DOHH2 (cell line): ENCODE measurements around the gene UBR3.

Experiments used
- H3F3A ChIP-seq: fragments of 200-600 bp; sonication (generic), shearing (Covaris generic); 2 replicates; pipeline ENCODE4 v1.6.0; 2016; ENCODE audit warnings: antibody characterized with exemption, mild to moderate bottlenecking; ENCODE audit not compliant: control insufficient read depth, insufficient read depth
- H3K27ac ChIP-seq: fragments of 200-600 bp; sonication (generic); 2 replicates; pipeline ENCODE4 v1.5.1; 2014; ENCODE audit warnings: low read depth, mild to moderate bottlenecking, low read length, moderate library complexity
- H3K27me3 ChIP-seq: fragments of 200-600 bp; sonication (generic); 2 replicates; pipeline ENCODE4 v1.6.1; 2014; ENCODE audit warnings: mild to moderate bottlenecking, low read length, mixed read lengths; ENCODE audit not compliant: control insufficient read depth
- H3K36me3 ChIP-seq: fragments of 200-600 bp; sonication (generic); 2 replicates; pipeline ENCODE4 v1.6.1; 2014; ENCODE audit warnings: mild to moderate bottlenecking, low read length, moderate library complexity, mixed read lengths; ENCODE audit not compliant: control insufficient read depth
- H3K4me1 ChIP-seq: fragments of 200-600 bp; sonication (generic); 2 replicates; pipeline ENCODE4 v1.6.1; 2014; ENCODE audit warnings: mild to moderate bottlenecking, low read length, mixed read lengths; ENCODE audit not compliant: control insufficient read depth
- H3K4me2 ChIP-seq: fragments of 200-600 bp; sonication (generic); 2 replicates; pipeline ENCODE4 v1.6.0; 2014; ENCODE audit warnings: mild to moderate bottlenecking, low read length, moderate library complexity
- H3K4me3 ChIP-seq: fragments of 200-600 bp; sonication (generic); 2 replicates; pipeline ENCODE4 v1.5.1; 2014; ENCODE audit warnings: mild to moderate bottlenecking, low read length, mixed read lengths
- H3K79me2 ChIP-seq: fragments of 200-600 bp; sonication (generic); 2 replicates; pipeline ENCODE4 v1.6.1; 2014; ENCODE audit warnings: mild to moderate bottlenecking, low read length, mixed read lengths; ENCODE audit not compliant: control insufficient read depth
- H3K9me2 ChIP-seq: fragments of 200-600 bp; sonication (generic); replicated peaks from 2 replicates; pipeline ENCODE4 v1.6.1; 2014; ENCODE audit warnings: mild to moderate bottlenecking, low read length, mixed read lengths; ENCODE audit not compliant: control insufficient read depth
- H3K9me3 ChIP-seq: fragments of 200-600 bp; sonication (generic); 2 replicates; pipeline ENCODE4 v1.6.1; 2014; ENCODE audit warnings: antibody characterized with exemption, low read length, mixed read lengths; ENCODE audit not compliant: control insufficient read depth, insufficient read depth
- H4K20me1 ChIP-seq: fragments of 200-600 bp; sonication (generic); 2 replicates; pipeline ENCODE4 v1.6.0; 2014; ENCODE audit warnings: low read depth, mild to moderate bottlenecking, antibody characterized with exemption, low read length, moderate library complexity; ENCODE audit not compliant: control insufficient read depth, insufficient read depth
- EZH2phosphoT487 ChIP-seq: fragments of 200-600 bp; sonication (generic); IDR thresholded peaks from 2 replicates; pipeline ENCODE4 v1.6.1; 2017; ENCODE audit warnings: borderline replicate concordance, mild to moderate bottlenecking, antibody characterized with exemption, low read length, moderate library complexity, mixed read lengths
- TF ChIP-seq, protein P1 (sequence below): fragments of 200-600 bp; sonication (generic); IDR thresholded peaks from one replicate; pipeline ENCODE4 v1.5.1; 2014; ENCODE audit warnings: antibody characterized with exemption, mild to moderate bottlenecking, low read depth, low read length; ENCODE audit not compliant: poor library complexity, severe bottlenecking

Gene UBR3

DNA sequence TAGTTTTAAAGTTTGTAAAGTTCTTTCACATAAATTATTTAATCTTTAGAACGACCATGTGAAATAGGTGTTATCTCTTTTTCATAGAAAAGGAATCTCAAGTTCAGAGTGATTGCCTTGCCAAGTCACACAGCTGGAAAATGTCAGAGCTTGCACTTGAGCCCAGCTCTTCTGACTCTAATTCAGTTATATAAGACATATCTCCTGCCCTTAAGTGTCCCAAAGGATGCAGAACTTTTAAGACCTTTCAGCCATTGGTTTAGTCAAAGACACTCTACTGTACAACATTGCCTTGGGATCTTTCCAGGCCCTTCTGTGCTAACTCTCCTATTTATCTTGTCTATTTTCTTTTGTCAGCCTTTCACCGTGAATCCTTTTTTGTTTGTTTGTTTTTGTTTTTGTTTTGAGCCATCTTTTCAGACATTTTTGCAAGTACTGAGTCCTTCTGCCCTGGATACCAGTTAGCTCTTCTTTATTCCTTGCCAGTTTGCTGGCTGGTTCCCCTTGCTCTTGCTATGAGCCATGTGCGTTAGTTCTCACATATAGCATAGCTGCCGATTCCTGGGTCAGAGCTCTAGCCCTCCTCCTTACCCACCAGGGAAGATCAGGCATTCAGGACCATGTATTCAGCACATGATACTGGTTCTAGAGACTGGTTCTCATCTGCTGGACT, 190.7 kb downstream of the UBR3 start:
- Histone ChIP-seq H3F3A (no peaks in the 10 kb centered on the region), H3K4me3 (no peak overlapping the region), H3K27ac (no peak overlapping the region), H3K9me3 (no peaks in the 10 kb centered on the region), H4K20me1 (no peaks in the 10 kb centered on the region; the same call in 1 of the 2 replicates), H3K4me2 (no peak overlapping the region), H3K79me2 (no peaks in the 10 kb centered on the region), H3K36me3 (no peaks in the 10 kb centered on the region), H3K9me2 (no peaks in the 10 kb centered on the region), H3K4me1 (no peaks in the 10 kb centered on the region), H3K27me3 (no peaks in the 10 kb centered on the region)
- TF ChIP-seq, protein P1, sequence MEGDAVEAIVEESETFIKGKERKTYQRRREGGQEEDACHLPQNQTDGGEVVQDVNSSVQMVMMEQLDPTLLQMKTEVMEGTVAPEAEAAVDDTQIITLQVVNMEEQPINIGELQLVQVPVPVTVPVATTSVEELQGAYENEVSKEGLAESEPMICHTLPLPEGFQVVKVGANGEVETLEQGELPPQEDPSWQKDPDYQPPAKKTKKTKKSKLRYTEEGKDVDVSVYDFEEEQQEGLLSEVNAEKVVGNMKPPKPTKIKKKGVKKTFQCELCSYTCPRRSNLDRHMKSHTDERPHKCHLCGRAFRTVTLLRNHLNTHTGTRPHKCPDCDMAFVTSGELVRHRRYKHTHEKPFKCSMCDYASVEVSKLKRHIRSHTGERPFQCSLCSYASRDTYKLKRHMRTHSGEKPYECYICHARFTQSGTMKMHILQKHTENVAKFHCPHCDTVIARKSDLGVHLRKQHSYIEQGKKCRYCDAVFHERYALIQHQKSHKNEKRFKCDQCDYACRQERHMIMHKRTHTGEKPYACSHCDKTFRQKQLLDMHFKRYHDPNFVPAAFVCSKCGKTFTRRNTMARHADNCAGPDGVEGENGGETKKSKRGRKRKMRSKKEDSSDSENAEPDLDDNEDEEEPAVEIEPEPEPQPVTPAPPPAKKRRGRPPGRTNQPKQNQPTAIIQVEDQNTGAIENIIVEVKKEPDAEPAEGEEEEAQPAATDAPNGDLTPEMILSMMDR = no peak
- TF ChIP-seq EZH2phosphoT487 = no peak

- Histone ChIP-seq H3K27me3 (no peaks in the 10 kb centered on the region), H3K9me3 (no peaks in the 10 kb centered on the region), H3K4me3 (no peak overlapping the region), H3F3A (no peaks in the 10 kb centered on the region), H3K36me3 (no peaks in the 10 kb centered on the region), H3K79me2 (no peaks in the 10 kb centered on the region), H4K20me1 (no peaks in the 10 kb centered on the region; the same call in 1 of the 2 replicates), H3K9me2 (no peaks in the 10 kb centered on the region), H3K4me2 (no peak overlapping the region), H3K27ac (no peak overlapping the region), H3K4me1 (no peaks in the 10 kb centered on the region)
- TF ChIP-seq, protein P1 = no peak
- no peak for TF ChIP-seq EZH2phosphoT487
These were observed 192.0 kb downstream of the UBR3 start for GRCh38 chr2:170019060-170019805.

DNA sequence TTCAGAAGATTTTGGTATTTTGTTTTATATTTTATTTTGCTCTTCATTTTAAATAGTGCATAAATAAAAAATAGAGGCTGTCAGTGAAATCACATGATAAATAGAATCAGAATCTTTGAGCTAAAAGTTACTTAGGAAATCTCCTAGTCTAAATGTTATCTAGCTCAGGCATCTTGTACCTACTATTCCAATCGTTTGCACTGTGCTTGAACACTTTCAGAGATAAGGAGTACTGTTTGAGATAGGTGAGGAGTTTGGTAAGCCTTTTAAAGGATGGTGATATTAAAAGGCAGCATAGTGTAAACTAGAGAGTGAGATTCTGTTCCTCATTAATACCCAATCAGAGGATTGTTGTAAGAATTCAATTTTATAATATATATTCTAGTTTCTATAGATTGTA, 193.5 kb downstream of the UBR3 start:
- TF ChIP-seq EZH2phosphoT487 = no peak
- TF ChIP-seq, protein P1 = no peak
- no peaks in the 10 kb centered on the region for H3K79me2 ChIP-seq
- H3K27ac ChIP-seq = no peak overlapping the region
- no peaks in the 10 kb centered on the region for H3F3A ChIP-seq
- no peaks in the 10 kb centered on the region for H3K4me1 ChIP-seq
- H3K36me3 ChIP-seq = no peaks in the 10 kb centered on the region
- H4K20me1 ChIP-seq = no peaks in the 10 kb centered on the region; the same call in 1 of the 2 replicates
- H3K4me3 ChIP-seq = no peak overlapping the region
- no peak overlapping the region for H3K4me2 ChIP-seq
- no peaks in the 10 kb centered on the region for H3K9me2 ChIP-seq
- no peaks in the 10 kb centered on the region for H3K9me3 ChIP-seq
- H3K27me3 ChIP-seq = no peaks in the 10 kb centered on the region
